HG03135 (cell line): ENCODE measurements around the gene NACC2.

Experiments used
- ATAC-seq: cut with Tn5 transposase; IDR thresholded peaks from one replicate; pipeline ENCODE4 v1.9.1; 2021; ENCODE audit warnings: mild to moderate bottlenecking, moderate library complexity; ENCODE audit not compliant: unreplicated experiment

Gene NACC2

GRCh38 chr9:136096505-136097001 is 1.5 kb upstream of the NACC2 start:
- no peak for ATAC-seq

- no peak for ATAC-seq
Observed at GRCh38 chr9:136093995-136094881, 851 bp downstream of the NACC2 start.

- no peak for ATAC-seq
Observed at GRCh38 chr9:136093346-136093986, 1.6 kb downstream of the NACC2 start.

GRCh38 chr9:136092741-136093140 is 2.3 kb downstream of the NACC2 start:
- ATAC-seq, result no peak

- no peak for ATAC-seq
Observed at GRCh38 chr9:136092353-136092650, 2.8 kb downstream of the NACC2 start.

GRCh38 chr9:136091582-136092352 is 3.3 kb downstream of the NACC2 start:
- no peak for ATAC-seq

- no peak for ATAC-seq
Observed at GRCh38 chr9:136090768-136091581, 4.1 kb downstream of the NACC2 start.

- no peak for ATAC-seq
Observed at GRCh38 chr9:136090056-136090735, 4.9 kb downstream of the NACC2 start.

GRCh38 chr9:136089697-136090045 is 5.4 kb downstream of the NACC2 start:
- ATAC-seq, result no peak

GRCh38 chr9:136088939-136089696 is 6.0 kb downstream of the NACC2 start:
- no peak for ATAC-seq

GRCh38 chr9:136088481-136088938 is 6.6 kb downstream of the NACC2 start:
- ATAC-seq, result no peak

GRCh38 chr9:136087741-136088480 is 7.2 kb downstream of the NACC2 start:
- ATAC-seq, result no peak

GRCh38 chr9:136086951-136087740 is 7.9 kb downstream of the NACC2 start:
- no peak for ATAC-seq

GRCh38 chr9:136086213-136086881 is 8.7 kb downstream of the NACC2 start:
- ATAC-seq, result no peak

GRCh38 chr9:136085815-136086212 is 9.3 kb downstream of the NACC2 start:
- ATAC-seq, result no peak

- no peak for ATAC-seq
Observed at GRCh38 chr9:136084063-136084944, 10.8 kb downstream of the NACC2 start.
